ENCODE measurements around the gene CMTM4.

DNA sequence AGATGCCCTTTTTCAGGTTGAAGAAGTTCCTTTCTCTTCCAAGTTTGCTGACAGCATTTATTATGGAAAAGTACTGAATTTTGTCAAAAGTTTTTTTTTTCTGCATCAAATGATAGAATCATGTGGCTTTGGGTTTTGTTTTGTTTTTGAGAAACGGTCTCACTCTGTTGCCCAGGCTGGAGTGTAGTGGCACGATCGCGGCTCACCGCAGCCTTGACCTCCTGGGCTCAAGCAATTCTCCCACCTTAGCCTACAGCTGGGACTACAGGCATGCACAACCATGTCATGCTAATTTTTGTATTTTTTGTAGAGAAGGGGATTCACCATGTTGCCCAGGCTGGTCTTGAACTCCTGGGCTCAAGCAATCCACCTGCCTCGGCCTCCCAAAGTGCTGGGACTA lies 7.3 kb downstream of the CMTM4 start:
- TF ChIP-seq POLR2AphosphoS5 (IDR thresholded peaks at IDR 0.05; ENCODE audit: borderline replicate concordance, low read depth, low read length) (no peak), EZH2 (IDR thresholded peaks at IDR 0.05) (no peak)

All from SK-N-MC (cell line).